HG02642 (cell line): Measurements from ENCODE around the gene SULT4A1.

Experiments used
- ATAC-seq: cut with Tn5 transposase; IDR thresholded peaks from one replicate; pipeline ENCODE4 v1.9.1; 2021; ENCODE audit warnings: mild to moderate bottlenecking; ENCODE audit not compliant: unreplicated experiment, poor library complexity

The SULT4A1 gene

DNA sequence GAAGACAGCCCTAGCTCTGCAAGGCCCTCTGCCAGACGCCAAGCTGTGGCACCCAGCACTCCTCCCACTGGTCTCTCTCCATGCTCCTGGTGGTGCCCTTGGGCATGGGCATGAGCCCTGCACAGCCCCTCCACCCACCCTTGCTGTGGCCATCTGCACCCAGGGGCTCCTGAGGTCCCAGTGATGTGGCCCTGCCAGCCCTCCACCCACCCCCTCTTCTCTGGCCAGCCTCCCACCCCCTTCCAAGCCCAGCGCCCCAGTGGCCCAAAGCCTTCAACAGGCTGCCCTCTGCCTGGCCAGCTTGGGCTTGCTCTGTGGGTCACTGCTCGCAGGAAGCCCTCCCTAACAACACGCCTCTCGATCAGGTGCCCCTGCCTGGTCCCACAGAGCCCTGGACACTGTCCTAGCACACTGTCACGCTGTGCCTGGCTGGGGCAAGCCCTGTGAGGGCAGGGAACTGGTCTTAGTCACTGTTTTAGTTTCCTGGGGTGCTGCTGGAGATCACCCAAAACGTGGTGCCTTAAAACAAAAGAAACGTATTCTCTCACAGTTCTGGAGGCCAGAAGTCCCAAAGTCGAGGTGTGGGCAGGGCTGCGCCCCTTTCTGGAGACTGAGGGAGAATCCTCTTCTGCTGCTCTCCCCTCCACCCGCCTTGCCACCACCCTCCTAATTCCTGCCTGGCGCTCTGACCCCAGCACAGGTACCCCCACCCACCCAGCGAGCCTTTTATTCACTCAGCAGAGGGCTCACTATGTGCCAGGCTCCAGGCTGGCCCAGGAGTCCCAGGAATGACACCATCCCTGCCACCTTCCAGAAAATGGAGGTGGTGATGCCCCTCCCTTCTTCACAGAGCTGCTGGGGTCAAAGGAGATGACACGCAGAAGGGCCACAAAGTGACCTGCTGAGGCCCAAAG, 14.7 kb downstream of the SULT4A1 start:
- no peak for ATAC-seq

DNA sequence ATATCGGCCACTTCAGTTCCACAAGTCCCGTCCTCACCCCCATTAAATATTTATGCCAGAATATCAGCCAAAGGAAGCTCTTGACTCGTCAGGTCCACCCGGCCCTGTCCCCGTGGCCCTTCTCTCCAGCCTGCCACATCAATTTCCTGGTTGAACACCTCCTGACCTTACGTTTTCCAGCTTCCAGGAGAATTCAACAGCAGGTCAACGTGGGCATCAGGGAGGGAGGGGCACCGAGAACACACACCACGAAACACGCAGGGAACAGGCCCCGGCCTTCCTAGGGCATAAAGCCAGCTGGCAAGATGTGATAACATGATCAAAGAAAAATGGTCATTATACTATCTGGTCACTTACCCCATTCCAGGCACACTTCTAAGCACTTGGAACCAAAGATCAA, 15.3 kb downstream of the SULT4A1 start:
- no peak for ATAC-seq

- ATAC-seq: no peak
Measured at GRCh38 chr22:43845981-43846380, 16.3 kb downstream of the SULT4A1 start.

GRCh38 chr22:43844560-43845545, 17.5 kb downstream of the SULT4A1 start:
- ATAC-seq: no peak

GRCh38 chr22:43843783-43844530, 18.4 kb downstream of the SULT4A1 start:
- no peak for ATAC-seq

GRCh38 chr22:43841742-43842141, 20.6 kb downstream of the SULT4A1 start:
- ATAC-seq: no peak

GRCh38 chr22:43840851-43841250, 21.5 kb downstream of the SULT4A1 start:
- no peak for ATAC-seq

DNA sequence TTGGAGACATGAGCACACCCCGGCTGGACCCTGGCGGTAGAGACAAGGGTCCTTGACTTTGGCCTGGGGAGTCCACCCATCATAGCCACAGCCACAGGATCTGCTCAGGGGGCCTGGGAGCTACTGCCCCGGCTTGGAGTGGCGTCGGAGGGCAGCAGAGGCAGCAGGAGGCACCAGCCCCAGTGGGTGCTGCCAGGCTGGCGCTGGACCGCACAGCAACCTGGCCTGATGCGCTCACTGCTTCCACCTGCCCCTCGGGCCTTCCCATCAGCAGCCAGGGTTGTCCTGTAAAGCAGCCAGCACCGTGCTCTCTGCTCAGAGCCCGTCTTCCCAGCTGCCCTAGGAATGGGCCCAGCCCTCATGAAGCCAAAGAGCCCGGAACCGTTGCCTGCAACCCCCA, 21.9 kb downstream of the SULT4A1 start:
- no peak for ATAC-seq

- no peak for ATAC-seq
Measured at GRCh38 chr22:43839781-43840180, 22.5 kb downstream of the SULT4A1 start.

GRCh38 chr22:43838571-43839307, 23.6 kb downstream of the SULT4A1 start:
- no peak for ATAC-seq

- ATAC-seq: no peak
Measured at GRCh38 chr22:43838161-43838560, 24.2 kb downstream of the SULT4A1 start.

GRCh38 chr22:43837666-43838065, 24.6 kb downstream of the SULT4A1 start:
- no peak for ATAC-seq

DNA sequence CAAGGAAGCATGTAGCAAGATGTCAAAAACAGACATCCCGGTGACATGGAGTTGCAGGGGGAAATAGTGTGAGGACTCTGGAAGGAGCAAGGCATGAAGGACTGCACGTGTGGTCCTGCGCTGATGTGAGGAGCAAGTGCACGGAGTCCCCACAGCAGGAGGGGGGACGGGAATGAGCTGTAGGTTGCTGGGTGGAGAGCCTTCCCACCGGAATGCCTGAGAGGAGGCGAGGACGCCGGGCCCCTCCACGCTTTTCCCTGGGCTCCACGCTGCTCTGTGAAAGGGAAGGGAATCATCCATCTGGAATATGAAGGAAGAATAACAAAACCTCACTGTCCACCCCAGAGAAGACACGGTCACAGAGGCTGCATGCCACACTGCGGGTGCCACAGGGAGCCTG, 26.6 kb downstream of the SULT4A1 start:
- ATAC-seq: no peak

- ATAC-seq: no peak
Measured at GRCh38 chr22:43835166-43835565, 27.1 kb downstream of the SULT4A1 start.

DNA sequence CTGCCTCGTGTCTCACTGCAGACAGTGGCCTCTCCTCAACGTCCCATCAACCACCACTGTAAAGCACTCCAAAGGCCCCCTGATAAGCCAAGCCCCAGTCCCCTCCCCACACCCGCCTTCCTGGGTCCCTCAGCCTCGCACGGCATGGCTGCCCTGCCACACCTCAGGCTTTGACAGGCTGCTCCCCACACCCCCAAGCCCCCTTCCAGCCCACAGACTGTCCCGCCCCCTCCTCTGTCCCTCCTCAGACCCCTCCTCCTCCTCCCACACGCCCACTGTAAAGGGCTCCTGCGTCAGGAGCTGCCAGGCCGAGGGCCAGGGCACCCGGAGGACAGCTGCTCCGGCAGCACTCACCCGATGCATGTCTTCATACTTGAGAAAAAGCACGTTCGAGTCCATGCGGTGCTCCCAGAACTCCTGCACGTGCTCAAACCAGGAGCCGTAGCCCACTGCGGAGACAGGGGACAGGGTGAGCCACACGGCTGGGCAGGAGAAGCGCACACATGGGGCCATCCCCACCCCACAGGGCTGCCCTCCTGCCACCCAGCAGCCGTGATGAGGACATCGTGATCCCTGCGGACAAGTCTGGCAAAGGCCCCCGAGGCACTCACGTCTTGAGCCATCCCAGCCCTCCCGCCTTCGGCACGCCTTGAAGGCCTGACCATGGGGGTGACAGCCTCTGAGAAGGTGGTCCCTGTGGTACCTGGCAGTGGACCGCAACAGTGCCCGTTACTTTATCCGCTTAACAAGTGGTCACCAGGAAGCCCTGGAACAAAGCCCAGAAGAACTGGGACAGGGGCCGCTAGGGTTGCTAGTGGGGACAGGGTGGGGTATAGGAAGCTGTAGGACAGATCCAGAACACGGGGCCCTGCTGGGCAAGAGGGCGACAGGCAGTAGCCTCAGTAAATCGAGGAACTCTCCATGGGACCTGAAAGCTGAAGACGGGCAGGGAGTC, 28.8 kb downstream of the SULT4A1 start:
- ATAC-seq: no peak

DNA sequence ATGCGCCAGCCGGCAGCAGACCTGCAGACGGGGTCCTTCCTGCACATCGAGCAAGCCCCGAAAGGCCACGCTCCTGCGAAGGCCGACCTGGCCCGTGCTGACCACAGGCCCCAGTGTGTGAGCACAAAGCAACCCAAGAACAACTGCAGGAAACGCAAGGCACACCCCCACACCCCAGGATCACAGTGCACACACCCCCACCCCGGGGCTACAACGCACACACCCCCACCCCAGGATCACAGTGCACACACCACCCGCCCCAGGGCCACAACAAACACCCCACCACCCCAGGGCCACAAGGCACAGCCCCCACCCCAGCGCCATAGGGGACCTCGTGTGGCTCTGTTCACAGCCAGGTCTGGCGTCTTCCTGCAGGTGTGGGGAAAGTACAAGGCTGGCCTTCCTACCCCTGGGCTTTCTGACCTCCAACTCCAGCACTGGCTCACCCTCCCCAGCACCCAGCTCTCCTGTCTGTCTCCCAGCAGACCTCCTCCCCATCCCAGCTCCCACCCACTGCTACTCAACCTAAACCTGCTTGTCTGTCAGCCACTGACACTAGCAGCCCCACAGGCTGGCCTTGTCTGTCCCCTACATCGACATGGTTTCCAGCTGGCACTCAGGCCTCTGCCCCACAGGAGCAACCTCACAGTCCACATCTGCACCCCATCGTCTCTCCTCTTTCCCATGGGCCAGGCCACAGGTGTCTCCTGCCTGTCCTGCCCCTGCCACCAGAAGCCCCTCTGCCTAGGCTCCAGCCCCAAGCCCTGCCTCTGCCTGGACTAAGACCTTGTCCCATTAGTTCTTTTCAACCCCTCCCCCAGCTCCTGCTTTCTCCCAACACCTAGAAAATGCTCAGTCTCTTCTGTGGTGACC, 29.7 kb downstream of the SULT4A1 start:
- ATAC-seq: no peak

- no peak for ATAC-seq
Measured at GRCh38 chr22:43831561-43832392, 30.5 kb downstream of the SULT4A1 start.
